Gastrocnemius medialis (tissue), 4 donors: ENCODE data around the gene RNF207.

ENCODE experiments used
- CTCF ChIP-seq, 5 experiments: fragments of 450-650 bp in 3 of 5; fragments of 200-600 bp in 2 of 5; sonication (generic) in 2 of 5; IDR thresholded peaks in 4 of 5; conservative IDR thresholded peaks in 1 of 5; 1 replicate in 4 of 5; 2 replicates in 1 of 5; pipeline ENCODE4 v1.5.1; 2016 to 2019; ENCODE audit warnings: antibody characterized with exemption in 5 of 5, mild to moderate bottlenecking in 3 of 5, moderate library complexity in 3 of 5
- POLR2A ChIP-seq, 2 donors: fragments of 450-650 bp; IDR thresholded peaks; one replicate each; pipeline ENCODE4 v1.6.1; 2017; ENCODE audit warnings: antibody characterized with exemption in 2 of 2, mild to moderate bottlenecking in 2 of 2, moderate library complexity in 2 of 2

DNA sequence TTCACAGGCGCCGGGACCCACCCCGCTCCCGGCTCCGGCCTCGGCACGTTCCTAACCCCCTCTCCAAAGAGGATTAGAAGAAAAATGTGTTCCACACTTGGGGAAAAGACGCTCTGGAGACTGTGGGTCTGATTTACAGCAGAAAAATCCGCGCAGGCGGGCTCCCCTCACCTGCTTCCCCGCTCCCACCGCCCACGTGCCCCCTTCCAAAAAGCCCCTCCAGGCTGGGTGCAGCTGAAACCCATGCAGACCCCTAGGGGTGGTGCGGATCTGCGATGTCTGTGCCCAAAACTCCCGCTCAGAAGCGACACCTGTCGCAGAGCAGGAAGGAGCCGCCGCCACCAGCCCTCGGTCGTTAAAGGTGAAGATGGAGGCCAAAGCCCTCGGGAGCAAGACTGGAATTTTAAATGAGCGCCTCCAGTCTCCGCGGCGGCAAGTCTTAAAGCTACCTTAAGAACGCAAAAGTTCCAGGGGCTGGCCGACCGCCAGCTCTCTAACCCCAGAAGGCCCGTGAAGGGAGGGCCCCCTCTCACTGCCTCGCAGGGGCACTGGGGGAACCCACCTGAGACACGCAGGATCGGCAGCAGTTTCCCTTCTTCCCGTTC, 25.1 kb upstream of the RNF207 start:
- no peak for TF ChIP-seq CTCF (IDR thresholded peaks at IDR 0.05 in 4 of 5, conservative IDR thresholded peaks at IDR 0.05 in 1 of 5)
- no peak for TF ChIP-seq POLR2A (IDR thresholded peaks at IDR 0.05)
